ENCODE results near the gene SLC4A7.

DNA sequence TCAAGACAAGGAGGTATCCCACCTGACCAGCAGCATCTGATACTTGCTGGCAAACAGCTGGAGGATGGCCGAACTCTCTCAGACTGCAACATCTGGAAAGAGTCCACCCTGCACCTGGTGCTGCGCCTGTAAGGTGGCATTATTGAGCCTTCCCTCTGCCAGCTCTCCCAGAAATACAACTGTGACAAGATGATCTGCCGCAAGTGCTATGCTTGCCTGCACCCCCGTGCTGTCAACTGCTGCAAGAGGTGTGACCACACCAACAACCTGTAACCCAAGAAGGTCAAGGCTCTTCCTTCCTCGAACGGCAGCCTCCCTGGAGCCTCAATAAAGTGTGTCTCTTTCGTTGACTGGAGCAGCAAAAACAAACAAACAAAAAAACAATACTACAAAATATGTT, 2.2 kb upstream of the SLC4A7 start:
- TF ChIP-seq, protein P1, sequence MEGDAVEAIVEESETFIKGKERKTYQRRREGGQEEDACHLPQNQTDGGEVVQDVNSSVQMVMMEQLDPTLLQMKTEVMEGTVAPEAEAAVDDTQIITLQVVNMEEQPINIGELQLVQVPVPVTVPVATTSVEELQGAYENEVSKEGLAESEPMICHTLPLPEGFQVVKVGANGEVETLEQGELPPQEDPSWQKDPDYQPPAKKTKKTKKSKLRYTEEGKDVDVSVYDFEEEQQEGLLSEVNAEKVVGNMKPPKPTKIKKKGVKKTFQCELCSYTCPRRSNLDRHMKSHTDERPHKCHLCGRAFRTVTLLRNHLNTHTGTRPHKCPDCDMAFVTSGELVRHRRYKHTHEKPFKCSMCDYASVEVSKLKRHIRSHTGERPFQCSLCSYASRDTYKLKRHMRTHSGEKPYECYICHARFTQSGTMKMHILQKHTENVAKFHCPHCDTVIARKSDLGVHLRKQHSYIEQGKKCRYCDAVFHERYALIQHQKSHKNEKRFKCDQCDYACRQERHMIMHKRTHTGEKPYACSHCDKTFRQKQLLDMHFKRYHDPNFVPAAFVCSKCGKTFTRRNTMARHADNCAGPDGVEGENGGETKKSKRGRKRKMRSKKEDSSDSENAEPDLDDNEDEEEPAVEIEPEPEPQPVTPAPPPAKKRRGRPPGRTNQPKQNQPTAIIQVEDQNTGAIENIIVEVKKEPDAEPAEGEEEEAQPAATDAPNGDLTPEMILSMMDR (IDR thresholded peaks at IDR 0.05; ENCODE audit: low read depth, low read length, poor library complexity, severe bottlenecking), result no peak
- TF ChIP-seq EZH2phosphoT487 (IDR thresholded peaks at IDR 0.05; ENCODE audit: borderline replicate concordance, low read length), result no peak

Data from DOHH2 (cell line).